IPS-20b (cell line): Measurements from ENCODE around the gene MPO.

ENCODE experiments used
- H3K27ac ChIP-seq: one replicate; pipeline ENCODE4 v1.5.1; 2013; ENCODE audit warnings: low read length
- H3K27me3 ChIP-seq: 2 replicates; pipeline ENCODE4 v1.6.1; 2013; ENCODE audit warnings: mild to moderate bottlenecking, low read length, inconsistent platforms; ENCODE audit not compliant: insufficient read depth
- H3K36me3 ChIP-seq: 2 replicates; pipeline ENCODE4 v1.6.1; 2013; ENCODE audit warnings: low read depth, mild to moderate bottlenecking, inconsistent platforms, low read length, moderate library complexity; ENCODE audit not compliant: insufficient read depth
- H3K4me1 ChIP-seq: 2 replicates; pipeline ENCODE4 v1.6.1; 2013; ENCODE audit warnings: mild to moderate bottlenecking, control low read depth, inconsistent platforms, low read length, moderate library complexity; ENCODE audit not compliant: insufficient read depth
- H3K4me3 ChIP-seq: 2 replicates; pipeline ENCODE4 v1.5.1; 2013; ENCODE audit warnings: mild to moderate bottlenecking, low read length, inconsistent platforms
- H3K9ac ChIP-seq: 2 replicates; pipeline ENCODE4 v1.6.1; 2013; ENCODE audit warnings: low read depth, mild to moderate bottlenecking, inconsistent platforms, low read length, moderate library complexity
- H3K9me3 ChIP-seq: 2 replicates; pipeline ENCODE4 v1.6.1; 2013; ENCODE audit warnings: mild to moderate bottlenecking, low read depth, low read length, inconsistent platforms; ENCODE audit not compliant: insufficient read depth

The MPO gene

DNA sequence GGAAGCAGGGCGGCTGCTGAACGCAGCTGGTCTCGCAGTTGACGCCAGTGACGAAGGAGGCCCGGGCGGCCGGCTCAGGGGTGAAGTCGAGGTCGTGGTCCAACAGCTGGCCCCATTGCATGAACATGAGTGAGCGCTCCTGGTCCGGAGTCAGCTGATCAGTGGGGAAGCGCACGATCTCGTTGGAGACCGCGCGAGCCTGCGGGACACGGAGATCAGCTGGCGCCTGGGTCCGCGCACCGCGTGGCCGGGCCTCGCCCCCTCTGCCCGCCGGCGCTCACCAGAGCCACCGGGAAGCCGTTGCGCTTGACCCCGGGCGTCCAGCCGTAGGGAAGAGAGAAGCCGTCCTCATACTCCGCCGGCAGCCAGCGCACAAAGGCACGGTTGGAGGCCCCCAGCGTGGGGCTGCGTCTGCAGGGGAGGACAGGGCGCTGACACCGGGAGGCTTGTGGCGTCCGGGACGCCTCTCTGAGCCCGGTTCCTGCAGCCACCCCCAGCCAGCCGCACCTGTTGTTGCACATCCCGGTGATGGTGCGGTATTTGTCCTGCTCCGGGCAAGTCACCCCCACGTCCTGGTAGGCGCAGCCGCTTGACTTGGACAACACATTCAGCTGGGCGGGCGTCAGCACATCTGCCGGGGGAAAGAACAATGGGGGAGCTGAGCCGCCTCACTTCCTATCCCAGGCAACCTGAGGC is 1.6 kb downstream of the MPO start:
- H3K27me3 ChIP-seq = peaks cover 29% of the 10 kb centered on the region
- no peak overlapping the region for H3K27ac ChIP-seq
- no peaks in the 10 kb centered on the region for H3K36me3 ChIP-seq
- H3K9ac ChIP-seq = no peak overlapping the region
- H3K4me3 ChIP-seq = no peak overlapping the region
- peaks cover 5% of the 10 kb centered on the region; the same call in 1 of the 2 replicates for H3K4me1 ChIP-seq
- H3K9me3 ChIP-seq = no peaks in the 10 kb centered on the region

GRCh38 chr17:58278661-58279015 is 2.1 kb downstream of the MPO start:
- Histone ChIP-seq H3K36me3 (no peaks in the 10 kb centered on the region), H3K9ac (no peak overlapping the region), H3K27me3 (peaks cover 29% of the 10 kb centered on the region), H3K4me3 (no peak overlapping the region), H3K9me3 (no peaks in the 10 kb centered on the region), H3K27ac (no peak overlapping the region), H3K4me1 (no peaks in the 10 kb centered on the region)

- H3K4me3 ChIP-seq = no peak overlapping the region
- H3K9me3 ChIP-seq = no peaks in the 10 kb centered on the region
- H3K4me1 ChIP-seq = no peaks in the 10 kb centered on the region
- no peak overlapping the region for H3K9ac ChIP-seq
- H3K36me3 ChIP-seq = no peaks in the 10 kb centered on the region
- H3K27me3 ChIP-seq = peaks cover 29% of the 10 kb centered on the region
- no peak overlapping the region for H3K27ac ChIP-seq
Observed at GRCh38 chr17:58277802-58278595, 2.7 kb downstream of the MPO start.

- Histone ChIP-seq H3K9ac (no peak overlapping the region), H3K27ac (no peak overlapping the region), H3K9me3 (no peaks in the 10 kb centered on the region), H3K4me3 (no peak overlapping the region), H3K4me1 (no peaks in the 10 kb centered on the region), H3K27me3 (peaks cover 29% of the 10 kb centered on the region), H3K36me3 (no peaks in the 10 kb centered on the region)
Observed at GRCh38 chr17:58277107-58277801, 3.5 kb downstream of the MPO start.

DNA sequence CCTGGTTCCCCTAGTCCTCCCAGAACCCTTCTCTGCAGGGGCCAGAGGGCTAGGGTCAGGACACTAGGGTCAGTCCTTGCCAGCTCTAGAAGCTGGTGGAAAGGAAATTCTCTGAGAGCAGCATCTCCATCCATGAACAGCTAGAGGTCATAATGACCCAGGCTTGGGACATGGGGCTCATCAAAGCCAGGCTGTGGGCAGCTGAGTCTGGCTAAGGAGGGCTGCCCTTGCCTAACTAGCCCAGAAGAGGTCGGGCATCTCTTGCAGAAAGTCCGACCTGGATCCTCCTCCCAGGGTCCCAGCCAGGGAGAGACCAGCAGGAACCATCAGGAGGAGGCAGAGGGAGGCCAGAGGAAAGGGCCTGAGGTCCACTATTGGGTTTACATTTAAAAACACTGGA is 4.3 kb downstream of the MPO start:
- H3K9me3 ChIP-seq = no peaks in the 10 kb centered on the region
- H3K27ac ChIP-seq = no peak overlapping the region
- H3K36me3 ChIP-seq = no peaks in the 10 kb centered on the region
- H3K4me3 ChIP-seq = no peak overlapping the region
- no peak overlapping the region for H3K9ac ChIP-seq
- peaks cover 29% of the 10 kb centered on the region for H3K27me3 ChIP-seq
- H3K4me1 ChIP-seq = no peaks in the 10 kb centered on the region

GRCh38 chr17:58275417-58275816 is 5.3 kb downstream of the MPO start:
- Histone ChIP-seq H3K4me1 (no peaks in the 10 kb centered on the region), H3K27ac (no peak overlapping the region), H3K9ac (no peak overlapping the region), H3K36me3 (no peaks in the 10 kb centered on the region), H3K9me3 (no peaks in the 10 kb centered on the region), H3K4me3 (no peak overlapping the region), H3K27me3 (peaks cover 29% of the 10 kb centered on the region)

GRCh38 chr17:58273453-58274104 is 7.2 kb downstream of the MPO start:
- Histone ChIP-seq H3K9me3 (no peaks in the 10 kb centered on the region), H3K27me3 (peaks cover 13% of the 10 kb centered on the region), H3K36me3 (no peaks in the 10 kb centered on the region), H3K4me3 (no peak overlapping the region), H3K9ac (no peak overlapping the region), H3K4me1 (no peaks in the 10 kb centered on the region), H3K27ac (no peak overlapping the region)

- Histone ChIP-seq H3K27ac (no peak overlapping the region), H3K9ac (no peak overlapping the region), H3K4me3 (no peak overlapping the region), H3K4me1 (no peaks in the 10 kb centered on the region), H3K27me3 (peaks cover 4% of the 10 kb centered on the region), H3K36me3 (no peaks in the 10 kb centered on the region), H3K9me3 (no peaks in the 10 kb centered on the region)
Observed at GRCh38 chr17:58272367-58273280, 8.1 kb downstream of the MPO start.

DNA sequence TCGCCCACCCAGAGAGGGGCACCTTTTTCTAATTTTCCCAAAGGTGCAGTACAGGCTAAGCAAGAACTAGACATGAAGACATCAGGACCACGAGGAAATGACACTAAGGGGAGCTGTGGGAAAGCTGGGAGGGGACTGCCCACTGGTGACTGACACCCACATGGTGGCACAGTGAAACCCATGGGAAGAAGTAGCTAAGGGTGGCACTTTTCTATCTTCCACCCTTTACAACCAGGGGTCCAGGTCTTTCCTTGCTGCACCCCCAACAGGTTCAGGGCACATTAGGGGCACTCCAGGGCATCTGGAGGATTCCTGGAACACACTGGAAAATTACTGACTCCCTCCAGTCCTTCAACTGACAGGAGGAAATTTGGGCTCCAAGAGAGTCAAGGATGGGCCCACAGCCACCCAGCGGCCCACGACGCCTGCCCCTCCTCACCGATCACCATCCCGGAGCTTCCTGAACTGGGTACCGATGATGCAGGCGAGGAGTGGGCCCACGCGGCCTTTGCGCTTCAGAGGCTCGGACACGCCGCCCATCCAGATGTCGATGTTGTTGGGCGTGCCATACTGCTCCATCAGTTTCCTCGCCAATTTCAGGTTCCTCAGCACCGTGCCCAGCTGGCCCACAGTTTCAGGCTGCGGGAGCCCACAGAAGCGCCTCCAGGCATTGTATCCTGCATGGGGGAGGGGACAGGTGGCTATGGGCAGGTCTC is 9.4 kb downstream of the MPO start:
- H3K36me3 ChIP-seq = no peaks in the 10 kb centered on the region
- no peak overlapping the region for H3K4me3 ChIP-seq
- H3K9me3 ChIP-seq = no peaks in the 10 kb centered on the region

DNA sequence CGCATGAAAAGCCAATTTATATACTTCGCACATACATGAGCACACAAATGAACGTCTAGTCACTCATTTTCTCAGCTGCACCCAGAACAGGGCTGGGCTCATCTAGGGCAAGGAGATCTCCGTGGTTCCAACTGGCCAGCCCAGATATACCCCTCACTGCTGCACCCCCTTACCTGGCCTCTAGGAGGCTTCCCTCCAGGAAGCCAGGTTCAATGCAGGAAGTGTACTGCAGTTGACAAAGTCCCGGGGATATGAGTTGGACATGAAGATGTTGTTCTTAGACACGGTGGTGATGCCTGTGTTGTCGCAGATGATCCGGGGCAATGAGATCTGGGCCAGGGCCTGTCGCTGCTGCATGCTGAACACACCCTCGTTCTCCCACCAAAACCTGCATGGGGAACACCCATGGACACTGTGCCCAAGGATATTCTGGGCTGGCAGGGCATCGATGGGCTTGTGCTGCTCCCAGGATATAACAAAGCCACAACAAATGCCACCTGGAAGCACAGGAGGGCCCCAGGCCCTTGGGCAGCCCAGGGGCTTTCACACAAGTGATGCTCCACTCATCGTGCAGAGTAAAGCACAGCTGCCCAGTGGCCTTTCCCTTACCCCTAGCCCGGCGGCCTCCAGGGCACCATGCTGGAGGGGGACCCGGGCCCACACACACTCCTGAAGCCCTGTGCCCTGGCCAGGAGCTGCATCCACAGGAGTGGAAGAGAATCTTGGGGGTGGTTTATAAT is 10.1 kb downstream of the MPO start:
- Histone ChIP-seq H3K9ac (no peak overlapping the region), H3K27ac (no peak overlapping the region), H3K27me3 (no peaks in the 10 kb centered on the region), H3K9me3 (no peaks in the 10 kb centered on the region), H3K4me1 (no peaks in the 10 kb centered on the region), H3K36me3 (no peaks in the 10 kb centered on the region), H3K4me3 (no peak overlapping the region)

More for the DNA sequence above, 9.4 kb downstream of the MPO start:
- Histone ChIP-seq H3K27ac (no peak overlapping the region), H3K4me1 (no peaks in the 10 kb centered on the region), H3K27me3 (no peaks in the 10 kb centered on the region), H3K9ac (no peak overlapping the region)
